CD1c-positive myeloid dendritic cell (primary cell): ENCODE results near the gene HOXA5.
A peak's percentile ranks its signal among the peaks of the same experiment; 100 is the strongest.

Experiments
- DNase-seq: peaks from one replicate; pipeline ENCODE4 v3.0.0-alpha.2; 2016; ENCODE audit errors: extremely low spot score

HOXA5 gene

GRCh38 chr7:27095897-27096767 is 47.3 kb downstream of the HOXA5 start, which contains the start of gene HOXA1:
TSS of gene HOXA1 (minus strand) at chr7:27096000. CDS start at chr7:27095912, 88 bp downstream.
- DNase-seq, result peak; percentile 94

- DNase-seq, result peak; percentile 47
Observed at GRCh38 chr7:27095050-27095896, 48.2 kb downstream of the HOXA5 start.

GRCh38 chr7:27094304-27095049 is 49.0 kb downstream of the HOXA5 start:
- peak; percentile 35 for DNase-seq

GRCh38 chr7:27093184-27093895 is 50.1 kb downstream of the HOXA5 start:
- no peak for DNase-seq

- no peak for DNase-seq
Observed at GRCh38 chr7:27092819-27093110, 50.7 kb downstream of the HOXA5 start.

GRCh38 chr7:27091941-27092818 is 51.3 kb downstream of the HOXA5 start:
- no peak for DNase-seq

- no peak for DNase-seq
Observed at GRCh38 chr7:27091105-27091504, 52.4 kb downstream of the HOXA5 start.
